ENCODE data around the gene IKZF2.

- TF ChIP-seq ZNF274 (IDR thresholded peaks at IDR 0.05; ENCODE audit: low read depth, low read length) (no peak), POLR2AphosphoS5 (IDR thresholded peaks at IDR 0.05; ENCODE audit: low read depth, low read length) (no peak), EZH2 (IDR thresholded peaks at IDR 0.05) (no peak), CTCF (IDR thresholded peaks at IDR 0.05 in 2 of 3, conservative IDR thresholded peaks at IDR 0.05 in 1 of 3; ENCODE audit: borderline replicate concordance in 1 of 3, insufficient read depth in 1 of 3, low read depth in 2 of 3, low read length in 2 of 3) (no peak), POLR2A (IDR thresholded peaks at IDR 0.05; ENCODE audit: borderline replicate concordance, extremely low read depth, insufficient read depth, insufficient read length) (no peak), SP1 (IDR thresholded peaks at IDR 0.05; ENCODE audit: low read depth) (no peak), RAD21 (IDR thresholded peaks at IDR 0.05; ENCODE audit: low read depth) (no peak), SRF (IDR thresholded peaks at IDR 0.05; ENCODE audit: low read depth) (no peak)
- TF ChIP-seq, protein P1, sequence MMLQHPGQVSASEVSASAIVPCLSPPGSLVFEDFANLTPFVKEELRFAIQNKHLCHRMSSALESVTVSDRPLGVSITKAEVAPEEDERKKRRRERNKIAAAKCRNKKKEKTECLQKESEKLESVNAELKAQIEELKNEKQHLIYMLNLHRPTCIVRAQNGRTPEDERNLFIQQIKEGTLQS (IDR thresholded peaks at IDR 0.05): no peak
- TF ChIP-seq, protein P2, sequence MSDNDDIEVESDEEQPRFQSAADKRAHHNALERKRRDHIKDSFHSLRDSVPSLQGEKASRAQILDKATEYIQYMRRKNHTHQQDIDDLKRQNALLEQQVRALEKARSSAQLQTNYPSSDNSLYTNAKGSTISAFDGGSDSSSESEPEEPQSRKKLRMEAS (IDR thresholded peaks at IDR 0.05): no peak
Observed at GRCh38 chr2:213046431-213046830, 105.0 kb downstream of the IKZF2 start.
